Femur (tissue), 1 donor: Measurements from ENCODE around the gene PRDM15.

Experiments
- DNase-seq: peaks from one replicate; pipeline ENCODE4 v3.0.0-alpha.2; 2017

PRDM15 gene

DNA sequence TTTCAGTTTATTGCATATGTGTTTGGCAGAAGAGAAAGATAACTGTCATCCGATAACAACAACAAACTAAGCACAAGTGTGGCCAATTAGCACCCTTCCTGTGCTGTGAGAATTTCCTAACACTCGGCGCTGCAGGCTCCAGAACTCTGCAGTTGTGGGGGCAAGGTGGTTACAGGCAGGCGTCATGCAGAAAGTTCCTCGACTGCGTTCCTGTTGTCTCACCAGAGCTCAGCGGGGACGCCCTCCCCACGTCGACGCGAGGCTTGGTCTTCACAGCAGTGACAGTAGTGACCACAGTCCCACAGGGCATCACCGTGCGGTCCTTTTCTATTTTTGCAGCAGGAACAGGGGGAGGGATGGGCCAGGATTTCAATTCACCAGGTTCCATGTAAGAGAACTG lies 27.6 kb upstream of the PRDM15 start:
- DNase-seq = no peak

DNA sequence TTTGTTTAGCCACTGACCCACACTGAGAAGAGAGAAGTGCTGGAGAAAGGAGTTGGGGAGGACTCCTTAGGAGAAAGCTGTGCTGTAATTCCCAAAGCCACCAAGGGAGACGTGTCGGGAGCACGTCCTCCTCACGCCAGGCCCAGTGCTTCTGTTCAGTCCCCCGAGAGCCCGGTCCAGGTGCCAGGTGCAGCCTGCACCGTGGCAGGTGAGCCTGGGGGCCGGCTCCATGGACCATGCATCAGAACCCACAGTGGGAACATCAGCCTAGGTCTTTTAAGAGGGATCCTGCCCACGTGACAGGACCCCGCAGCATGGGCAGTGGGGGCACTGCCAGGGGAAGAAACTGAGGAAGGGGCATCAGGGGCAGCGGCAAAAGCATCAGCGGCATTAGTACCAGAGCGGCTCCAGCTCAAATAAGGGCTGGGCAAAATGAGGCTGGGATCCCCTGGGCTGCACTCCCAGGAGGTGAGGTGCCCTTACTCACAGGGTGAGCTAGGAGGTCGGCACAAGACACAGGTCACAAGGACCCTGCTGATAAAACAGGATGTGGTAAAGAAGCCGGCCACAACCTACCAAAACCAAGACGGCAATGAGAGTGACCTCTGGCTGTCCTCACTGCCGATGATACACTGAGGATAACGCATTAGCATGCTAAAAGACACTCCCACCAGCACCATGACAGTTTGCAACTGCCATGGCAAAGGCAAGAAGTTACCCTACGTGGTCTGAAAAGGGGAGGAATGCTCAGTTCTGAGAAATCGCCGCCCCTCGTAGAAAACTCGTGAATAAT lies 24.6 kb upstream of the PRDM15 start:
- no peak for DNase-seq

DNA sequence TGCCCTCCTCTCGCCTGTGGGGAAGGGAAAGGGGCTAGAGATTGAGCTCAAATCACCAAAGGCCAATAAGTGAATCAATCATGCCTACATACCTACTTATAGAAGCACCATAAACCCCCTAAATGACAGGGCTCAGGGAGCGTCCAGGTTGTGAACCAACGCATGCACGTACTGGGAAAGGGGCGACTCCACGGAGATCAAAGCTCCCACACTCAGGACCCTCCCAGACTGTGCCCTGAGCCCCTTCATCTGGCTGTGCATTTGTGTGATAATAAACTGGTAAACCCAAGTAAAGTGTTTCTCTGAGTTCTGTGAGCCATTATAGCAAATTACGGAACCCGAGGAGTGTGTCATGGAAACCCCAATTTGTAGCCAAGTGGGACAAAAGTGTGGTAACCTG lies 23.8 kb upstream of the PRDM15 start:
- no peak for DNase-seq

DNA sequence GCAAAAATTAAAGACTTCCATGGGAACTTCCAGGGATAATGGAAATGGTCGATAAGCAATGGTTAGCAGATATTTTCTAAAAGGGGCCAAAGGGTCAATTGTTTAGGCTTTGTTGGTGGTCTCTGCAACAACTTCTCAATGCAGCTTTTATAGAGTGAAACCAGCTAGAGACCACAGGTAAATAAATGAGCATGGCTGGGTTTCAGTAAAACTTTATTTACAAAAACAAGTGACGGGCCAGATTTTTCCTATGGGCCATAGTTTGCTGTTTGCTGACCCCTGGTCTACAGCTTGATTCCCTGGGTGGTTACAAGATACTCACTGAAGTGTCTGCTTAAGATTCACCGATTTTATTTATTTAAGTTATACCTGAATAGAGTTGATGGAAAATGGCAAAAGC lies 22.6 kb upstream of the PRDM15 start:
- no peak for DNase-seq

DNA sequence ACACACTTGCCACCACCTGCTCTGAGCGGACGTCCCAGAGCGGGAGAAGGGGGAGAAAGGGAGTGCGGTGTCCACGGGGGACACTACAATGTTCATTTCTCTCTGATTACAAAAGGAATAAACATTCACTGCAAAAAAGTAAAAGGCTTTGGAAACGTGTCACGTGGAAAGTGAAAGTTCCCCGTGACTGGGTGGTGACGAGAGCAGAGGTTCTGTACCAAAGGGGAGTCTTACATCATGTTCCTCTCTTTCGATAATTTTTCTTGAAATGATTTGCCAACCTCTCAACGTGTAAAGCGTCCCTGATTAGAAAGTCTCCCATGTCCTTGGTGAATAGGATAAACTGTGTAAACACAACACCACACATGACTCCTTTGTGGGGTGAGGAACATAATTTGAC lies 22.0 kb upstream of the PRDM15 start:
- no peak for DNase-seq

DNA sequence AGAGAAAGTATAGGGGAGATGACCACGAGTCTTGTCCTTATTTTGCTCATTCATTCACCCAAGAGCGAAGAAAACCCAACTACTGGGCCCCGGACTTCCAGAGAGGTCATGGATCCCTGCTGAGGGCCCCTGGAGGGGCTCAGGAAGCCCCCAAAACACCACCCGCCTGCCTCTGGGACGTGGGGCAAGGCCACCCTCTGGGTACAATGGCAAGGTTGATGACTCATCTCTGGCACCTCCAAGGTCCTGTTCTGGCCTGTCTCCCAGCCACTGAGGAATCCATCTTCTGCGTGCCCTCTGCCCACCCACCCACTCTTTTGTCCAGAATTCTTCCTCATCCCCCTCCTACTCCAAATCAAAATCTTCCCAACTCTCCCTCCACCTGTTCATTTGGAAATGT lies 21.3 kb upstream of the PRDM15 start:
- no peak for DNase-seq

DNA sequence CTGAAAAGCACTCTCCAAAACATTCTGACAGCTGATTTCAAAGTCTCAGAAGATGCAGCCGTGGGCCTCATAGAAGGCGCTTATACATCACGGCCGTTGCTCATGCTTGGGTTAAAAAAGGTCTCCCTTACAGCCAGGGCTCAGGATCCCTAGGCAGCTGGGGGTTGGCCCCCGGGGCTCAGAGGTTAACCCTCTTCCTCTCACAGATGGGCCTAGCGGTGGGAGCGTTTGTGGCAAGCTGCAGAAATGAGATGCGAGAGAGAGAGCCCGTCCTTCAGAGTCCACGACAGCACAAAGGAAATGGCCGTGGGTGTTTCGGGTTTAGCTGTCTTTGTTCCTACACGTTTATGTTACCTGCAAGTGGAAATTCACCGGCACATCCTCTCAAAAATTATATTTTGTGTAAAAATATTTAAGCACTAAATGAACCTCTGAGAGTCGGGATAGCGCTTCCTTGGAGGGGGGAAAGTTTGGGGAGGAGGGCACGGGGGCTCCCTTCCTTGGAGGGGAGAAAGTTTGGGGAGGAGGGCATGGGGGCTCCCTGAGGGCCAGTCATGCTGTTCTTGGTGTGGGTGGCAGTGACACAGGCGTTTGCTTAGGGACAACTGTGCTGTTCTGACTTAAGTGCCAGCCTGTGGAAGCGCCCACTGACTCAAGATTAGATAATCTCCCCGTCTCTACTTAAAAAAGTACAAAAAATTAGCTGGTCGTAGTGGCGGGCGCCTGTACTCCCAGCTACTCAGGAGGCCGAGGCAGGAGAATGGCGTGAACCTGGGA lies 20.5 kb upstream of the PRDM15 start:
- DNase-seq = no peak

DNA sequence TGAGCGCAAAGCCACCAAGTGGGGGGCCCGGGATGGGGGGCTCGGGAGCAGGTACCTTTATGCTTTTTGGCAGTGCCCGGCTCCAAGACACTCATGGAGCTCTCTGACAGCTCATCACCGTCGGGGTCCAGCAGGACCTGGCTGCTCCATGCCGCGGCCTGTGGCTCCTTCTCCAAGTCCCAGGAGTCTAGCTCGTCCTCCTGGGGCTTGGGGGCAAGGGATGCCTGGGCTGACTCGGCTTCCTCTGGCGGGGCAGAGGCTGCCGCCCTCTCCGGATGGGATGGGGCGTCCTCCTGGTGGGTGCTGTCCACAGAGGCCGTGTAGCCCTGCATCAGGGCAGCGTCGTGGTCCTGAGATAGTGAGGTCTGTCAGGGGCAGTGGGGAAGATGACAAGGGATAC lies 19.9 kb upstream of the PRDM15 start:
- no peak for DNase-seq

DNA sequence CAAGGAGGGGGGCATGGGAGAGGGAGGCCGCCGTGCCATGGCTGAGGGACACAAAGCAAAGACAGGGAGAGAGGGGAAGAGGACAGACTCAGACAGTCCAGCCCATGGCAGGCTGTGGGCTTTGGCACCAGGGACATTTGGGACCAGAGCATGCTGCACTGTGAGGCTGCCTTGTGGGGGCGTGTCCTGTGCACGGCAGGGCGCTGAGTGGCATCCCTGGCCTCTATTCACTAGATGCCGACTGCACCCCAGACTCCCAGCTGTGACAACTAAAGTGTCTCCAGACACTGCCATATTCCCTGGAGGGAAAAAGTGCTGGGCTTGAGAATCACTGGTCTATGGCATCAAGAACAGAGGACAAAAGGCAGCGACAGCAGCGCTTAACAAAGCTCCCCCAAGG lies 18.6 kb upstream of the PRDM15 start:
- DNase-seq = no peak

DNA sequence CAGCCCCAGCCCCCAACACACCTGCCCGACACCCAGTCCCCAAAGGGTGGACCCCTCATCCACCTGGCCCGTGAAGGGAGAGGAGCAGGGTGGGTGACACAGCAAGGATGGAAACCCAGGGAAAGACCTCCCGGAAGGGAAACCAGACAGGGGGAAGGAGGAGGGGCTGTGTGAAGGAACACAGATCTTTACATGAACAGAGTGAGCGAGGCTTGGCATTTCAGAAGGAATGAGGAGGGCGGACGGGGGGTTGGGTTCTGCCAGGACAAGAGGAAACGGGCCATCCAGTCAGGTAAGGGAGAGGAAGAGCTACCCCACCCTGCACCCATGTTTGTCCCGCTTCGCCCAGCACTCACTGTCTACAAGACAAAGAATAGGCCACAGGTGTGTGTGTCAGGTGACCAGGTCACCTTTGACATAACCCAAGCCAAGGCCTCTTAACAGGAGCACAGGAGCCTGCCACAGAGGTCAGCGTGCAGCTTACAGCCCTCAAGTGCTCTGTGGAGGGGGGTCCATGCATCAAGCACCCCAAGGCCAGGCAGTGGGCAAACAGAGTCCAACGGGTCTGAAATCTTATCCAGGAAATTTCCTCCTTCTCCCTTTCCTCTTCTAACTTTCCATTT lies 18.0 kb upstream of the PRDM15 start:
- no peak for DNase-seq

DNA sequence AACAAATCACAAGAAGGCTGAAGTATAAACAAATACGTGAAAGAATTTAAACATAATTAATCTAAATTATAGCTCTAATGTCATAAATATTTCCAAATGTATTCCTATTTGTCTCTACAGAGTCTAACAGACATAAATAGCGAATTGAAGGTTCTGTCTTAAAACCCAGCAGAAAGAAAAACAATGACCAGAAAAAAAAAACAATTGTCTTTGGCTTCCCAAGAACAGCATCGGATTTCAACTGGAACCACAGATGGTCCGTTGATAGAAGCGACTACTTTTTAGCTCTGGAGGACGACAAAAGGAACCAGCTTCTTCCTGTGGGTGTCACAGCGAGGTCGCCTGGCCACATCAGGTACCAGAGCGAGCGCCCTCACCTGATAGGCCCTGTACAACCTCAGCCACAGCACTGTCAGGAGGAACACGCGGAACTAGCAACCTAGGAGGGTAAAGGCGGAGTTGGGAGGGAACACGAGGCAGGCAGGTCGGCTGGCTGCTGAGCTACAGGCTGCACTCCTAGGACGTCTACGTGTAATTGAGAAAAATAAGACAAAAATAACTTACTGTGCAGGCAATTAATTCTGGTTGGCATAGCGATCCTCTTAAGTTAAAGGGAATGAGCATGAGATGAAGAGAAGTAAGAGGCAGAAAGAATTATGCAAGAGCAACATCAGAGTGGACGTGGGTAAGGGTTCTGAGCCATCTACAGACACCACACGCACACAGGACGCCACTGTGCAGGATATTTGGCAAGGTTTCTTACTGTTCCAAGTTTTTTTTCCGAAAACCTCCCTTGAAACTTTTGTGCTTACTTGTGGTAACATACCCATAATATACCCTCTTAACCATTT lies 16.7 kb upstream of the PRDM15 start:
- DNase-seq = no peak

DNA sequence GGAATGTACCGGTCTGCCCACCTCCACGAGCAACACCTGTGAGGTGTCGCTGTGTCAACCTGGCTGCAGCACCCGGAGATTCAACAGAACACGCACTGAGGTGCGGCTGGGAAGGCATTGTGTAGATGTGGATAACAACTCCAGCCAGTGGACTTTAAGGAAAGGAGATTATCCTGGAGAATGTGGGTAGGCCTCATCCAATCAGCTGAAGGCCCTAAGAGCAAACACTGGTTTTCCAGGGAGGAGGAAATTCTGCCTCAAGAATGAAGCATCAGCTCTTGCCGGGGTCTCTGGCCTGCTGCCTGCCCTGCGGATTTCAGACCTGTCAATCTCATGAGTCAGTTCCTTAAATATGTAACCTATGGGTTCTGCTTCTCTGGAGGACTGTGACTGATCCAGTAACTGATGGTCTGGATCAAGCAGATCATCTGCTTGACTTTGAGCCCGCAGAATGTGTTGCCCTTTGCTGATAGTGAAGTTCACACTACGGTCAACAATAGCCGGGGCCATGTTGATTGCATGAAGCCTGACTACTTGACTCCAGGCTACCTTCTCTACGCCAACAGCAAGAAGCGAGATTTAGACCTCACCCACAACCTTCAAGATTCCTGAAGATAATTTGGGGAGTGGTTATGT lies 15.9 kb upstream of the PRDM15 start:
- no peak for DNase-seq

DNA sequence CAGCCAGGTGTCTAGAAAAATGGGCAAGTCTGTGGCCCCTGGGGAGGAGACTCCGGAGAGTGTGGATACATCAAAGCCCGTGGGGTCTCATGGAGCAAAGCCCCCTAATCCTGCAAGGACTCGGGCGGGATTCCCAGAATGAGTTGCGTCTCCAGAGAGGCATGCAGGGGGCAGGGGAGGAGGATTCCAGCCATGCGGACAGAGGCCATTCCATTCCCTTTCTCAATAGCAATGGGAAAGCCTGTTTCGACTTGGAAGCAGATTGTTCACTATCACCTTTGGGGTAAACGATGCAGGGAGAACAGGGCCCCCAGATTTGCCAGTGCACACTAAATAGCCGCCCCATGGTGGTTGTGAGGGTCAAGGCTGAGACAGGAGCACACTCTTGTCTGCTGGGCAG lies 15.4 kb upstream of the PRDM15 start:
- DNase-seq = no peak

DNA sequence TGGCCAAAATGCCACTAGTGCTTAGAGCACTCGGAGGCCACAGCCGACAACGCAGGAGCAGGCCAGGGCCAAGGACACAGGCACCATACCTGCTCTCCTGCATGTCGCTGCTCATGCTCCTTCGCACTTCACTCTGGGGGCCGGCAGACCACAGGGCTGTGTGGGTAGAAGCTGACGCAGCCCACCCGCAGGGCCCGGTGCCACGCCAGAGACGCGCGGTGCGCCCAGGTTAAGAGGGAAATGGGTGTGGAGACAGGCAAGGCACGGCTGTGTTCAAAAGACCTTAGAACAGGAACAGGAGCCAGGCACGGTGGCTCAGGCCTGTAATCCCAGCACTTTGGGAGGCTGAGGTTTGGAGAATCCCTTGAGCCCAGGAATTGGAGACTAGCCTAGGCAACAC lies 13.6 kb upstream of the PRDM15 start:
- no peak for DNase-seq

DNA sequence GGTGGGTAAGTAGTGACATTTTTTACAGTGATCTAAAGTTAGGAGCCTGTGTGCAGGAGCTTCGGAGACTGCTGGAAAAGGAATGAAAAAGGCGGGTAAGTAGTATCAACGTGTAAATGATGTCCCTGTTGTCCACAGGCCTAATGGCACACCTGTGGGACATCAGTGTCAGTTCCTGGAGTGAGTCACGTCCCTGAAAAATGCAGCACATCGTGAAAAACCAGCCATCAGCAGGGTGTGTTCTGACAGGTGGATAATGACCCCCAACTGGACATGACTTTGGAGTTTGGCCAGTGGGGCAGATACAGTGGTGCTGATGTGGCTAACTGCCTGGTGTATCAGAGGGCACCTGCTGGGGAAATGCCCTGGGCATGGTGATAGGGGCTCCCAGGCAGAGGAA lies 12.0 kb upstream of the PRDM15 start:
- no peak for DNase-seq

DNA sequence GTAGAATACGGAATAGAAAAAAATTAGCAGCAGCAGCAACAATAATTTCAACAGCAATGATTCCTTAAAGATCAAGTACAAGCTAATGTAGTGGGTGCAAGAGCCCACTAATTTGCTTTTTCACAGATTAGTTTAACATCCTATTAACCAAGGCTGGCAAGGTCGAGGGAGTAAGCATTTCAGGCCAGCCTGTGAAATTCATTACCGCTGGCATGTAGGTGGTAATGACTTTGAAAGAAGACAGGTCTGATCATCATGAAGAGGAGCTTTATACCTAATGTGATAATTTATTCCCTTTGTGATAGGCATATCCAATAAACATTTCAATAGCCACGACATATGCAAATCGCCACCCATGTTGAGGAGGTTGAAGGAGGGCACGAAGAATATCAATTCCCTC lies 11.2 kb upstream of the PRDM15 start:
- no peak for DNase-seq

DNA sequence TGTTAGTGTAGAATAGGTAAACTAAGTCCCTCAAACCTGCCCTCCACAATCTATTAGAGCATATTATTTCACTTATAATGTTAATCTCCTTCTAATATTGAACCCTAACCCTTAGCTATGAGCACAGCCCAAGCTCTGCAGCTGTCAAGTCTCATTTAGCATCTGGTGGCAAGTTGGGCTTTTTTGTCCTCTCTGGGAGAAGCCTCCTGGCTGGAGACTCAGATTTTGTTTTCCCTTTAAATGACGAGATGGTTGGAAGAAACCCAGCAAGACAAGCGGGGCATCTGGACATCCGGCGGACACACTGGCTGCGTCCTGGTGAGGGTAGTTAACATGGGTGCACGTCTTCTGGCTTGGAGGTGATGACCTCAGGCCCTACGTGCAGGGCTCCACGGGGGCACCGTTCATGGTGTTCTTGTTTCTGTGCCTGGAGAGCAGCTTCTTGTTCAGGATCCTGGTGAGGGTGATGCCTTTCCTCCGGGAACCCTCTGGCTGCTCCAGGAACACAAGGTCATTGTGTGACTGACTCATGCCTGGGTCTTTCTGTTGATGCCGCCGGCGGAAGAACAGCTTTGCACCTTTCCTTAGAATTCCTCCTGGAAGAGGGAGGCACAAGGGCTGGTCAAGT lies 9.7 kb upstream of the PRDM15 start:
- no peak for DNase-seq

DNA sequence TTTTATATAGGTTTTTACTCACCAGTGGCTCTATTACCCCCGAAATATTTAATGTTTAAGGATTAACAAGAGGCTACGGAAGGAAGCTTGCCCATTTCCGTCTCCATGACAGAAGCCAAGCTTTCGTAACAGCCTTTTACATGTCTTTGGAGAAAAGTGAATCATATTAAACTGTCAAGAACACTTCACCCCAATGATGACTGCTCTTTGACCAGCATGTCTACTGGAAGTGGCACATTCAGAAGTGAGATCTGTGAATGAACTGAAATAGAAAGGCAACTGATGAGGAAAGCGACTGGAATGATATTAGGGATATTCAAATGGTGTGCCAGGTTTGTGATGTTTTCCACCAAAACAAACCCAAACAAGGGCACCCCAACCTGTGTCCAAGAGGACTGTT lies 8.5 kb upstream of the PRDM15 start:
- no peak for DNase-seq

DNA sequence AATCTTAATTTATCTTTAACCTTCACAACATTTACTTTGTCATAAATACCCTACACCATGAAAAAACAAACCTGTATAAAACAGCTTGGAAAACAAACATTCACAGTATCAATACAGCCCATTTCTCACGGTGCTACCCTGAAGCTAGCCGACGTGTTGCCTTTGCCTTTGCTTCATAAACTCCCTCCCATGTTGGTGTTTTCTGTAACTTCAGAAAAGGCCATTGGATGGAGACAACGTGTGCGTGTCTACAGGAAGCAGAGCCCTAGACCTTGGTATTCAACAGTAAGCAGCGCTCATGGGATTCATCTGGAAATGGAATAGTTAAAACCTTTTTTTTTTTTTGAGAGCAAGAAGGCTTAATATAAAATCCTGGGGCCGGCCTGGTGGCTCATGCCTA lies 7.2 kb upstream of the PRDM15 start:
- DNase-seq = no peak

DNA sequence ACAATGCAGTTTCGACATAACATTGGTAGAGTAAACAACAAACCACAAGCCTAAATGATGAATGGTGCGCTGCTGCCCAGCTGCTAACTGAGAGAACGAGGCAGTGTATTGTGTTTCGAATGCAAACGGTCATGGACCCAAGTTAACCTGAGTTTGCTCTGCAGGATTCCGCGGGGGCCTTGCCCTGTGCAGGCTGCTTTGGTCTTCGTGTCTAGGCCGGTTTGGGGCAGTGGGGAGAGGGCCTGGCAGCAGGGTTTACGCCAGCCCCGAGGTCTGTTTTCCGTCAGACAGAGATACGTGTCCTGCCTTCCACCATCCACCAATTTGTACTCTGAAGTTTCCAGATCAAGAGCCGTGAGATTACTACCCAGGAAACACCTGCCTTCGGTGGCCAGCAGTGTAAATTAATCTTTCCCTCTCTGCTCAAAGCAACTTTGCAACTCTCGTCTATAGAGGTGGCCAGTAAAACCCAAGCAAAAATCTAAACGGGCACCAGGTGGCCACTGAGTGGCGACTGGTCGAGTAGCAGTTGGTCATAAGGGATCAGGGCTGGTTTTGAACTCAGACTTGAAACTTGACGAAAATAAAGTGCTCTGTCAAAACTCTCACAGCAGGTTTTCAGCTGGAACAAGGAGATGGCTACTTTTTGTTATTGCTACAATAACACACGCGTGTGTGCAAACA lies 6.3 kb upstream of the PRDM15 start:
- no peak for DNase-seq

DNA sequence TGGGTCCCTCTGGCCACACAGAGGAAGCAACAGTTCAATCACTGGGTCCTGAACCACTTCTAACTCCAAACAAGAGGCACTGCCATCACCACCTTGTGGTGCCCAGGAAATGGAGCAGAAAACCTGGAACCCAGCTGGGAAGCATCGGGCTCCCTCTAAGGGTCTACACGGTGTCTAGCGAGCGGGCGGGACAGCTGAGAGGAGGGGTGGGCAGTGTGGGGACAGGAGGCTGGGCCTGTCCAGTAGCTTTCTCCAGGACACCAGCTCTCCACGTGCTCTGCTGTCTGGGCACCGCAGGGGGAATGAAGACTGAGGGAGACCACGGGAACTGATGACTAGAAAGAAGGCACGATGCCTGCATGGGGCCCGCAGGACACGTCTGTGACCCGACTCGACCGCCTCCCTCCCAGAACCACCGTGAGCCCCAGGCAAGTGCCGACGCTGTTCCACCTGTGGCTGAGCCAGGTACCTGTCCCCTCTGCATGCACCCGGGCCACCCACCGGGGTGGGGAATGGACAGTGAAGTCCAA lies 5.4 kb upstream of the PRDM15 start:
- DNase-seq = no peak
